ENCODE measurements around the gene SIN3B. TPM values are rescaled to one million over a fixed set of nuclear protein-coding genes. Genes with fewer than 3 reads are reported as not detected.

The SIN3B gene
- total RNA-seq, 1 donor from 2014 or later, result 73.1 TPM

GRCh38 chr19:16849168-16849567 is 20.0 kb downstream of the SIN3B start:
- Mint-ChIP-seq H3K4me1 (peaks cover 9% of the 10 kb centered on the region), H3K27me3 (no peaks in the 10 kb centered on the region), H3K4me3 (no peak overlapping the region), H3K27ac (no peak overlapping the region), H3K9me3 (no peaks in the 10 kb centered on the region), H3K36me3 (ENCODE audit: low read depth) (peaks cover 89% of the 10 kb centered on the region)
- intact Hi-C loops (cut with micrococcal nuclease), result no loop called here
- no peak for TF ChIP-seq CTCF (IDR thresholded peaks at IDR 0.05)
- POLR2A ChIA-PET, result no interaction called here
- CTCF ChIA-PET, result no interaction called here
- ATAC-seq (ENCODE audit: low read depth) (no peak), DNase-seq (no peak)

GRCh38 chr19:16850133-16850532 is 20.9 kb downstream of the SIN3B start:
- DNase-seq, result no peak
- H3K4me3 Mint-ChIP-seq, result no peak overlapping the region
- ATAC-seq (ENCODE audit: low read depth), result no peak
- H3K27ac Mint-ChIP-seq, result no peak overlapping the region
- no peak for TF ChIP-seq CTCF (IDR thresholded peaks at IDR 0.05)
- peaks cover 5% of the 10 kb centered on the region for H3K4me1 Mint-ChIP-seq
- ChIA-PET POLR2A (no interaction called here), CTCF (no interaction called here)
- H3K9me3 Mint-ChIP-seq, result no peaks in the 10 kb centered on the region
- H3K36me3 Mint-ChIP-seq (ENCODE audit: low read depth), result peaks cover 89% of the 10 kb centered on the region
- intact Hi-C loops (cut with micrococcal nuclease), result no loop called here
- H3K27me3 Mint-ChIP-seq, result no peaks in the 10 kb centered on the region

- intact Hi-C loops (cut with micrococcal nuclease), result no loop called here
- no peak for ATAC-seq (ENCODE audit: low read depth)
- ChIA-PET CTCF (no interaction called here), POLR2A (no interaction called here)
- H3K4me3 Mint-ChIP-seq, result no peak overlapping the region
- DNase-seq, result no peak
- no peak for TF ChIP-seq CTCF (IDR thresholded peaks at IDR 0.05)
- peaks cover 85% of the 10 kb centered on the region for H3K36me3 Mint-ChIP-seq (ENCODE audit: low read depth)
- H3K9me3 Mint-ChIP-seq, result no peaks in the 10 kb centered on the region
- no peak overlapping the region for H3K27ac Mint-ChIP-seq
- H3K4me1 Mint-ChIP-seq, result peaks cover 5% of the 10 kb centered on the region
- no peaks in the 10 kb centered on the region for H3K27me3 Mint-ChIP-seq
Observed at GRCh38 chr19:16851031-16851712, 22.0 kb downstream of the SIN3B start.

- H3K36me3 Mint-ChIP-seq (ENCODE audit: low read depth), result peaks cover 78% of the 10 kb centered on the region
- H3K4me1 Mint-ChIP-seq, result peaks cover 5% of the 10 kb centered on the region
Observed at GRCh38 chr19:16853066-16853465, 23.9 kb downstream of the SIN3B start.

GRCh38 chr19:16856091-16856490 is 26.9 kb downstream of the SIN3B start:
- H3K36me3 Mint-ChIP-seq (ENCODE audit: low read depth), result peaks cover 68% of the 10 kb centered on the region
- TF ChIP-seq CTCF (IDR thresholded peaks at IDR 0.05), result no peak
- no peak overlapping the region for H3K27ac Mint-ChIP-seq
- no peaks in the 10 kb centered on the region for H3K9me3 Mint-ChIP-seq
- ChIA-PET CTCF (interaction anchor here (0.6 kb wide), 1 partner anchor 91 kb away, joined by 3 read pairs; no protein-coding TSS in a partner anchor), POLR2A (interaction anchor here (0.6 kb wide), 1 partner anchor 38 kb away, joined by 7 read pairs; no protein-coding TSS in a partner anchor)
- no peak for DNase-seq
- no peaks in the 10 kb centered on the region for H3K27me3 Mint-ChIP-seq
- ATAC-seq (ENCODE audit: low read depth), result no peak
- peaks cover 2% of the 10 kb centered on the region for H3K4me1 Mint-ChIP-seq
- H3K4me3 Mint-ChIP-seq, result no peak overlapping the region
- intact Hi-C loops (cut with micrococcal nuclease), result no loop called here

More at GRCh38 chr19:16853066-16853465, 23.9 kb downstream of the SIN3B start:
- Mint-ChIP-seq H3K4me3 (no peak overlapping the region), H3K27ac (no peak overlapping the region), H3K27me3 (no peaks in the 10 kb centered on the region), H3K9me3 (no peaks in the 10 kb centered on the region)
- ChIA-PET POLR2A (no interaction called here), CTCF (no interaction called here)
- TF ChIP-seq CTCF (IDR thresholded peaks at IDR 0.05), result no peak
- no peak for ATAC-seq (ENCODE audit: low read depth)
- no peak for DNase-seq
- intact Hi-C loops (cut with micrococcal nuclease), result no loop called here
